H1 (cell line): Measurements from ENCODE around the gene CNPY4. TPM values are rescaled to one million over a fixed set of nuclear protein-coding genes. Genes with fewer than 3 reads are reported as not detected.

Experiments
- CTCF ChIA-PET: fragments of 300-600 bp; sonication (Branson Sonifier 250); formaldehyde crosslinking; loops from one replicate; lab custom pipeline; 2021; ENCODE audit not compliant: partially characterized antibody; lab: Charles Lee
- POLR2A ChIA-PET: fragments of 300-600 bp; sonication (Branson Sonifier 250); formaldehyde crosslinking; loops from one replicate; lab custom pipeline; 2021; ENCODE audit warnings: inconsistent platforms; ENCODE audit not compliant: partially characterized antibody; lab: Charles Lee
- DNase-seq, 2 experiments: peaks; one replicate each; pipeline versions ENCODE4 v3.0.0 to v3.0.0-alpha.2; 2010 to 2022; ENCODE audit warnings: low spot score in 2 of 2, low read depth in 1 of 2, mixed read lengths in 1 of 2
- FAIRE-seq: peaks from 2 replicates; lab custom pipeline; 2011; peaks lifted over from hg19 to GRCh38; lab: Jason Lieb, UNC
- H2AFZ ChIP-seq: 2 replicates; pipeline ENCODE4 v1.8.1; 2012; ENCODE audit warnings: low read length, inconsistent platforms
- H2AK5ac ChIP-seq: 2 replicates; pipeline ENCODE4 v1.6.1; 2013; ENCODE audit warnings: low read depth, low read length
- H2BK120ac ChIP-seq: replicated peaks from 2 replicates; pipeline ENCODE3; 2013; ENCODE audit warnings: low read depth, low read length, inconsistent platforms
- H2BK12ac ChIP-seq: 2 replicates; pipeline ENCODE4 v1.6.1; 2013; ENCODE audit warnings: low read depth, low read length
- H2BK15ac ChIP-seq: 2 replicates; pipeline ENCODE4 v1.6.1; 2013; ENCODE audit warnings: low read length
- H2BK20ac ChIP-seq: 2 replicates; pipeline ENCODE4 v1.6.1; 2013; ENCODE audit warnings: low read length
- H2BK5ac ChIP-seq: 2 replicates; pipeline ENCODE4 v1.6.1; 2013; ENCODE audit warnings: low read depth, low read length
- H3K14ac ChIP-seq: 2 replicates; pipeline ENCODE4 v1.6.1; 2013; ENCODE audit warnings: inconsistent platforms; ENCODE audit not compliant: insufficient read length
- H3K18ac ChIP-seq: 2 replicates; pipeline ENCODE4 v1.6.1; 2013; ENCODE audit warnings: low read length; ENCODE audit errors: extremely low read depth
- H3K23ac ChIP-seq: 2 replicates; pipeline ENCODE4 v1.6.1; 2013; ENCODE audit warnings: inconsistent platforms; ENCODE audit not compliant: insufficient read length
- H3K23me2 ChIP-seq: 2 replicates; pipeline ENCODE4 v1.6.1; 2013; ENCODE audit warnings: low read depth, low read length
- H3K27ac ChIP-seq: 2 replicates; pipeline ENCODE4 v1.6.1; 2011; ENCODE audit warnings: low read depth, low read length, inconsistent platforms
- H3K27me3 ChIP-seq, 4 experiments: replicated peaks in 1 of 4; 1 replicate in 1 of 4; 2 replicates in 3 of 4; pipeline versions ENCODE4 v1.6.1 to v1.8.1; 2011 to 2013; ENCODE audit warnings: low read length in 3 of 4, mild to moderate bottlenecking in 3 of 4, inconsistent platforms in 2 of 4, mixed read lengths in 2 of 4, moderate library complexity in 1 of 4; ENCODE audit not compliant: control insufficient read depth in 3 of 4, insufficient read depth in 3 of 4; ENCODE audit errors: extremely low read depth in 1 of 4
- H3K36me3 ChIP-seq, 4 experiments: 2 replicates each; pipeline versions ENCODE4 v1.6.1 to v1.8.1; 2011 to 2013; ENCODE audit warnings: mild to moderate bottlenecking in 4 of 4, low read length in 3 of 4, moderate library complexity in 2 of 4, control low read depth in 1 of 4, inconsistent platforms in 1 of 4; ENCODE audit not compliant: insufficient read depth in 4 of 4, control insufficient read depth in 2 of 4
- H3K4ac ChIP-seq: replicated peaks from 2 replicates; pipeline ENCODE3; 2013; ENCODE audit warnings: low read length, low read depth, mixed read lengths, inconsistent platforms; ENCODE audit not compliant: insufficient read length
- H3K4me1 ChIP-seq, 4 experiments: replicated peaks in 1 of 4; 1 replicate in 1 of 4; 2 replicates in 3 of 4; pipeline versions ENCODE4 v1.6.1 to v1.8.1; 2011 to 2013; ENCODE audit warnings: low read length in 3 of 4, inconsistent platforms in 2 of 4, mixed read lengths in 1 of 4; ENCODE audit not compliant: insufficient read depth in 4 of 4, control insufficient read depth in 3 of 4
- H3K4me2 ChIP-seq, 2 experiments: 2 replicates each; pipeline versions ENCODE4 v1.6.1 to v1.8.1; 2011 to 2013; ENCODE audit warnings: low read depth in 2 of 2, low read length in 2 of 2, control low read depth in 1 of 2, inconsistent platforms in 1 of 2, mild to moderate bottlenecking in 1 of 2; ENCODE audit not compliant: insufficient read depth in 1 of 2
- H3K4me3 ChIP-seq, 4 experiments: fragments of 200-600, 300-600 bp in 1 of 4; sonication (generic), shearing (Covaris generic), sonication (Bioruptor Twin) in 1 of 4; 2 replicates each; pipeline versions ENCODE4 v1.5.1 to v1.8.1; 2011 to 2016; ENCODE audit warnings: low read length in 4 of 4, low read depth in 3 of 4, control low read depth in 2 of 4, inconsistent platforms in 2 of 4, mild to moderate bottlenecking in 2 of 4, mixed read lengths in 1 of 4, moderate library complexity in 1 of 4; ENCODE audit not compliant: insufficient read depth in 2 of 4; ENCODE audit errors: extremely low read depth in 1 of 4
- H3K56ac ChIP-seq: replicated peaks from 2 replicates; pipeline ENCODE3; 2013; ENCODE audit warnings: low read depth, mild to moderate bottlenecking, mixed read lengths, low read length, inconsistent platforms; ENCODE audit not compliant: insufficient read length
- H3K79me1 ChIP-seq: 2 replicates; pipeline ENCODE4 v1.6.1; 2013; ENCODE audit warnings: low read depth, low read length, control low read depth
- H3K79me2 ChIP-seq, 2 experiments: 2 replicates each; pipeline versions ENCODE4 v1.6.1 to v1.8.1; 2012 to 2013; ENCODE audit warnings: low read length in 2 of 2, mild to moderate bottlenecking in 2 of 2, inconsistent platforms in 1 of 2; ENCODE audit not compliant: insufficient read depth in 2 of 2, control insufficient read depth in 1 of 2
- H3K9ac ChIP-seq, 4 experiments: replicated peaks in 1 of 4; 1 replicate in 1 of 4; 2 replicates in 3 of 4; pipeline versions ENCODE4 v1.6.1 to v1.8.1; 2011 to 2013; ENCODE audit warnings: low read depth in 3 of 4, low read length in 3 of 4, control low read depth in 2 of 4, mild to moderate bottlenecking in 2 of 4, moderate library complexity in 2 of 4, inconsistent platforms in 1 of 4; ENCODE audit errors: extremely low read depth in 1 of 4
- H3K9me3 ChIP-seq, 2 experiments: 2 replicates each; pipeline versions ENCODE4 v1.6.1 to v1.8.1; 2012 to 2013; ENCODE audit warnings: mild to moderate bottlenecking in 2 of 2, moderate library complexity in 2 of 2, control low read depth in 1 of 2, inconsistent platforms in 1 of 2, low read depth in 1 of 2, low read length in 1 of 2, mixed read lengths in 1 of 2; ENCODE audit not compliant: insufficient read depth in 2 of 2
- H4K20me1 ChIP-seq, 2 experiments: replicated peaks in 1 of 2; 2 replicates each; pipeline versions ENCODE3 to v1.8.1; 2011 to 2013; ENCODE audit warnings: inconsistent platforms in 2 of 2, low read length in 2 of 2, mild to moderate bottlenecking in 1 of 2; ENCODE audit not compliant: insufficient read depth in 2 of 2, control insufficient read depth in 1 of 2
- H4K5ac ChIP-seq: 2 replicates; pipeline ENCODE4 v1.6.1; 2013; ENCODE audit warnings: low read length, low read depth, mixed read lengths, inconsistent platforms; ENCODE audit not compliant: insufficient read length
- H4K8ac ChIP-seq: 2 replicates; pipeline ENCODE4 v1.8.0; 2013; ENCODE audit warnings: mild to moderate bottlenecking, moderate library complexity, low read length, inconsistent platforms; ENCODE audit not compliant: insufficient read depth; ENCODE audit errors: extremely low read depth
- H4K91ac ChIP-seq: replicated peaks from 2 replicates; pipeline ENCODE3; 2013; ENCODE audit warnings: low read length, mixed read lengths, inconsistent platforms; ENCODE audit not compliant: insufficient read length
- GTF2F1 ChIP-seq: IDR thresholded peaks from 2 replicates; pipeline ENCODE4 v1.6.1; 2012; ENCODE audit warnings: low read depth, low read length, improper control_type of control experiment, borderline replicate concordance
- HDAC6 ChIP-seq: IDR thresholded peaks from one replicate; pipeline ENCODE4 v1.7.1; 2012; ENCODE audit warnings: low read depth, mild to moderate bottlenecking, inconsistent platforms, low read length, moderate library complexity
- YY1 ChIP-seq: IDR thresholded peaks from 2 replicates; pipeline ENCODE4 v1.6.1; 2011; ENCODE audit warnings: low read depth, mild to moderate bottlenecking, low read length
- WGBS, 2 experiments: shearing (Covaris generic) in 1 of 2; methylation state at CpG; one replicate each; pipeline versions ENCODE4 v1.1.6 to v1.1.7; 2013 to 2015; ENCODE audit warnings: low lambda C conversion rate in 2 of 2, mixed read lengths in 2 of 2, inconsistent platforms in 1 of 2, low coverage in 1 of 2, missing lambda C conversion rate in 1 of 2; ENCODE audit not compliant: insufficient replicate concordance in 2 of 2, insufficient coverage in 1 of 2, insufficient read length in 1 of 2; ENCODE audit errors: extremely low coverage in 1 of 2, missing lambda C conversion rate in 1 of 2; 5-methylcytosine and 5-hydroxymethylcytosine counted together
- polyA plus RNA-seq, 7 experiments: library from polyadenylated mRNA; depleted of rRNA in 3 of 7; stranded (reverse) in 5 of 7; unstranded in 2 of 7; fragments of >200 nt in 5 of 7; fragments of 200-250 nt in 2 of 7; gene quantifications; 1 replicate in 5 of 7; 2 replicates in 1 of 7; 4 replicates in 1 of 7; pipeline versions ENCODE4 v1.2.1 to v1.2.3, GENCODE V29; 2011 to 2013; ENCODE audit warnings: missing spikeins in 2 of 7, mixed read lengths in 2 of 7
- total RNA-seq: library from RNA; stranded (reverse); fragmentation: NEBNext Ultra II Directional; extraction: Animal tissue kit (Norgen Biotek cat#: 25700); gene quantifications from 2 replicates; pipeline ENCODE4 v1.2.1, GENCODE V29; 2021

CNPY4 gene
- total and polyA plus RNA-seq, 2 of the 8 experiments (the other 6 are each of a cell fraction or from before 2014, with no cell fraction given) = 10.2 to 15.3 TPM

GRCh38 chr7:100171840-100172239 lies 52.4 kb downstream of the CNPY4 start:
- H3K56ac ChIP-seq = no peak overlapping the region
- H3K36me3 ChIP-seq = peaks cover 0 to 8% (median 1%) of the 10 kb centered on the region in 4 experiments; a peak in 3 of 8 replicates
- no peaks in the 10 kb centered on the region for H3K9me3 ChIP-seq
- no peak overlapping the region for H3K27ac ChIP-seq
- peak overlapping the region in 1 of 4 experiments; percentile 3; a peak in 1 of 7 replicates for H3K9ac ChIP-seq
- peaks cover 0 to 7% of the 10 kb centered on the region in 2 experiments; a peak in 2 of 4 replicates for H3K79me2 ChIP-seq
- H4K5ac ChIP-seq = no peak overlapping the region
- no peak overlapping the region for H4K91ac ChIP-seq
- 14% methylated on average over 20 of the region's 22 CpGs; no CpG with 5 or more reads in 1 of the 2 experiments for WGBS, 2 experiments
- no peak overlapping the region for H2BK120ac ChIP-seq
- H3K23ac ChIP-seq = no peak overlapping the region
- no peak overlapping the region for H3K14ac ChIP-seq
- H4K20me1 ChIP-seq = peaks cover 0 to 18% of the 10 kb centered on the region in 2 experiments
- FAIRE-seq = no peak
- H2BK5ac ChIP-seq = no peak overlapping the region
- H3K23me2 ChIP-seq = peaks cover 19% of the 10 kb centered on the region
- H2BK20ac ChIP-seq = no peak overlapping the region
- peaks cover 11 to 32% (median 17%) of the 10 kb centered on the region in 4 experiments for H3K4me1 ChIP-seq
- H2BK15ac ChIP-seq = no peak overlapping the region
- H2AK5ac ChIP-seq = no peak overlapping the region
- H3K4ac ChIP-seq = peak overlapping the region; percentile 57
- H3K4me3 ChIP-seq = peak overlapping the region; percentile 19 to 67 (median 28)
- no peak overlapping the region for H4K8ac ChIP-seq
- ChIA-PET POLR2A (interaction anchor here (0.6 to 11.0 kb wide), 14 partner anchors 8 to 636 kb away, joined by 3 to 145 read pairs (median 4); partner anchors contain the start of genes AP4M1, LAMTOR4, MBLAC1 and MCM7), CTCF (interaction anchor here (0.6 to 11.2 kb wide), 9 partner anchors 23 to 271 kb away, joined by 3 to 94 read pairs (median 3); no protein-coding TSS in a partner anchor)
- H3K18ac ChIP-seq = peak overlapping the region; percentile 19
- H2AFZ ChIP-seq = no peak overlapping the region
- no peak for TF ChIP-seq GTF2F1
- no peak for TF ChIP-seq HDAC6
- no peak for TF ChIP-seq YY1
- no peaks in the 10 kb centered on the region; the same call in 1 of the 2 replicates for H3K79me1 ChIP-seq
- H2BK12ac ChIP-seq = no peak overlapping the region
- DNase-seq = peak in 1 of 2 experiments; percentile 72
- peak overlapping the region; percentile 76 to 81 for H3K4me2 ChIP-seq
- H3K27me3 ChIP-seq = peaks cover 0 to 5% (median 2%) of the 10 kb centered on the region in 4 experiments; a peak in 2 of 7 replicates
